ENCODE results near the gene MAP4. TPM values are rescaled to one million over a fixed set of nuclear protein-coding genes. Genes with fewer than 3 reads are reported as not detected.

Gene MAP4
- total and polyA plus RNA-seq, 2 of the 13 experiments (the other 11 are each of a cell fraction or from before 2014, with no cell fraction given) = 33.1 to 38.7 TPM

- FAIRE-seq (peak; percentile 51), DNase-seq (ENCODE audit: low spot score) (peak; percentile 44), ATAC-seq (peak; percentile 69)
- in situ Hi-C loops (cut with HindIII; ENCODE audit: extremely low pct_ligation_motif_present, low pct_unique_long_range_greater_than_20kb) = no loop called here
- no peaks in the 10 kb centered on the region for H3K9me3 ChIP-seq (ENCODE audit: low read length)
- ChIA-PET CTCF (ENCODE audit: low intra/inter-chr PET ratio, low total read pairs) (no interaction called here), POLR2A (interaction anchor here (0.7 to 1.2 kb wide), 2 partner anchors 13 to 62 kb away, joined by 3 read pairs; no protein-coding TSS in a partner anchor)
- peak overlapping the region; percentile 49 for H3K9ac ChIP-seq (ENCODE audit: insufficient read depth, low read depth, low read length)
- WGBS (ENCODE audit: low lambda C conversion rate) = 18% methylated on average over 10 of the region's 10 CpGs
- H3K27me3 ChIP-seq (ENCODE audit: control insufficient read depth in 1 of 2, insufficient read depth in 2 of 2, low read length in 2 of 2) = no peaks in the 10 kb centered on the region
- H3K27ac ChIP-seq (ENCODE audit: extremely low read length, insufficient read depth, low read length) = peak overlapping the region; percentile 68
- no peaks in the 10 kb centered on the region for H3K36me3 ChIP-seq (replicated peaks in 1 of 2; ENCODE audit: control insufficient read depth in 1 of 2, insufficient read depth in 2 of 2, low read length in 2 of 2)
- peaks cover 63% of the 10 kb centered on the region for H3K4me1 ChIP-seq (ENCODE audit: insufficient read depth, low read length)
- peak overlapping the region in 2 of 3 experiments; percentile 3 to 23; a peak in 1 of 6 replicates for H3K4me3 ChIP-seq (replicated peaks in 1 of 3; ENCODE audit: insufficient read depth in 1 of 3, low read depth in 2 of 3, low read length in 3 of 3)
- intact Hi-C loops (cut with micrococcal nuclease; ENCODE audit: unreplicated experiment) = no loop called here
- no peak overlapping the region for H2AFZ ChIP-seq (ENCODE audit: low read length)
- peaks cover 75% of the 10 kb centered on the region for H3K79me2 ChIP-seq (ENCODE audit: insufficient read depth, low read length)
- no TSS peak for BruUV-seq (replicated peaks)
- H3K4me2 ChIP-seq (ENCODE audit: low read depth, low read length) = peak overlapping the region; percentile 53
- peaks cover 8% of the 10 kb centered on the region for H4K20me1 ChIP-seq (ENCODE audit: insufficient read depth, low read length)
- TF ChIP-seq KLF16 (CRISPR knock-in tag; IDR thresholded peaks at IDR 0.05) (peak in 1 of 2 experiments; percentile 29; a peak in 1 of 4 replicates), RAD51 (IDR thresholded peaks at IDR 0.05; ENCODE audit: borderline replicate concordance) (no peak), ZNF83 (CRISPR knock-in tag; IDR thresholded peaks at IDR 0.05; ENCODE audit: borderline replicate concordance) (no peak), ZNF20 (CRISPR knock-in tag; IDR thresholded peaks at IDR 0.05) (no peak), ZNF333 (CRISPR knock-in tag; IDR thresholded peaks at IDR 0.05; ENCODE audit: borderline replicate concordance) (no peak), TBX3 (IDR thresholded peaks at IDR 0.05; ENCODE audit: borderline replicate concordance) (no peak), SP1 (IDR thresholded peaks at IDR 0.05) (no peak), SP1 (CRISPR knock-in tag; IDR thresholded peaks at IDR 0.05) (no peak), ZNF382 (CRISPR knock-in tag; IDR thresholded peaks at IDR 0.05; ENCODE audit: borderline replicate concordance) (no peak), SNAPC2 (CRISPR knock-in tag; IDR thresholded peaks at IDR 0.05) (0 out of 2 replicates have a peak, but pooled peaks have one; percentile 37), MXD4 (CRISPR knock-in tag; IDR thresholded peaks at IDR 0.05) (no peak), SNAI1 (CRISPR knock-in tag; IDR thresholded peaks at IDR 0.05; ENCODE audit: borderline replicate concordance) (no peak), ZNF121 (CRISPR knock-in tag; IDR thresholded peaks at IDR 0.05) (peak; percentile 90), PAWR (CRISPR knock-in tag; IDR thresholded peaks at IDR 0.05; ENCODE audit: borderline replicate concordance) (no peak), IKZF4 (CRISPR knock-in tag; IDR thresholded peaks at IDR 0.05; ENCODE audit: borderline replicate concordance, low read depth, not compliant biosample characterization) (no peak), PHF5A (CRISPR knock-in tag; IDR thresholded peaks at IDR 0.05; ENCODE audit: low read depth, unreplicated experiment) (no peak), ZNF362 (CRISPR knock-in tag; IDR thresholded peaks at IDR 0.05; ENCODE audit: borderline replicate concordance) (peak; percentile 83; the same call in 1 of the 2 replicates), DPF2 (CRISPR knock-in tag; IDR thresholded peaks at IDR 0.05; ENCODE audit: borderline replicate concordance, low read depth) (no peak), TEAD3 (CRISPR knock-in tag; optimal IDR thresholded peaks at IDR 0.05; ENCODE audit: borderline replicate concordance) (no peak), ZNF619 (CRISPR knock-in tag; IDR thresholded peaks at IDR 0.05) (no peak), ZFP1 (CRISPR knock-in tag; IDR thresholded peaks at IDR 0.05) (no peak)
- TF ChIP-seq, protein P1, sequence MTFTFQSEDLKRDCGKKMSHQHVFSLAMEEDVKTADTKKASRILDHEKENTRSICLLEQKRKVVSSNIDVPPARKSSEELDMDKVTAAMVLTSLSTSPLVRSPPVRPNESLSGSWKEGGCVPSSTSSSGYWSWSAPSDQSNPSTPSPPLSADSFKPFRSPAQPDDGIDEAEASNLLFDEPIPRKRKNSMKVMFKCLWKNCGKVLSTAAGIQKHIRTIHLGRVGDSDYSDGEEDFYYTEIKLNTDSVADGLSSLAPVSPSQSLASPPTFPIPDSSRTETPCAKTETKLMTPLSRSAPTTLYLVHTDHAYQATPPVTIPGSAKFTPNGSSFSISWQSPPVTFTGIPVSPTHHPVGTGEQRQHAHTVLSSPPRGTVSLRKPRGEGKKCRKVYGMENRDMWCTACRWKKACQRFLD (CRISPR knock-in tag; IDR thresholded peaks at IDR 0.05; ENCODE audit: borderline replicate concordance) = no peak
These were observed 11.0 kb upstream of the MAP4 start for GRCh38 chr3:48026951-48027908.
